HuH-7 (cell line): ENCODE results near the gene KAT6B.

Source experiments
- DNase-seq: peaks from one replicate; pipeline ENCODE4 v3.0.0; 2011; ENCODE audit warnings: low spot score

The KAT6B gene

GRCh38 chr10:74987339-74988053 is 161.1 kb downstream of the KAT6B start:
- no peak for DNase-seq

DNA sequence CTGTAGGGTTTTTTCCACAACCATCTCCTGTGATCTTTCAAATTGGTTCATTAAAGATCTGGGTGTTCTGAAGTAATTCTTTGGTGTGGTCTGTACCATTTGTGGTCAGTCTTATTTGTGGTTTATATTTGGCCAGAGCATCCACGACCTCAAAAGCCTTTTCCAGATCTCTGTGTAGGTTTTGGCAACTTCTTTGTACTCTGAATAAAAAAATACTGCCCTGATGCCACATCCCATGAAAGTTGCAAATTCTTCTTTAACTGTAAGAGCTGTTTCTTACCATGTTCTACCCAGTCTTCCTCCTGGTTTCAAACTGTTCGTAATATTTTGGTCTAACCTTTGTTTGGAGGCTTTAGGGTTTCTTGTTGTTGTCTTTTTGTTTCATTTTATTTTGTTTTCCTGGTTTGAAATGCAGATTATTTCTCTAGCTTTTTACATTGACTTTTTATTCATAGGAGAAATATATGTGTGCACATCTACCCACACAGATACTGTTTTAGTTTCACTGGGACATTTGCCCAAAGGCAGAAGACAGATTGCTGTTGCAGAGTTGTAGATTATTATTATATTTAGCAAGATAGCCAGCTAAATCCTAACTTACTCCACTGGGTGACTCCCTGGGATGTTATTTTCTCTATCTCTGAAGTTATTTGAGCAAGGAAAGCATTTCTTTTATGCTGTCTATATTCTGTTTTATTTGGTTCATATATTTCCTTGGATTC is 161.8 kb downstream of the KAT6B start:
- DNase-seq, result no peak

DNA sequence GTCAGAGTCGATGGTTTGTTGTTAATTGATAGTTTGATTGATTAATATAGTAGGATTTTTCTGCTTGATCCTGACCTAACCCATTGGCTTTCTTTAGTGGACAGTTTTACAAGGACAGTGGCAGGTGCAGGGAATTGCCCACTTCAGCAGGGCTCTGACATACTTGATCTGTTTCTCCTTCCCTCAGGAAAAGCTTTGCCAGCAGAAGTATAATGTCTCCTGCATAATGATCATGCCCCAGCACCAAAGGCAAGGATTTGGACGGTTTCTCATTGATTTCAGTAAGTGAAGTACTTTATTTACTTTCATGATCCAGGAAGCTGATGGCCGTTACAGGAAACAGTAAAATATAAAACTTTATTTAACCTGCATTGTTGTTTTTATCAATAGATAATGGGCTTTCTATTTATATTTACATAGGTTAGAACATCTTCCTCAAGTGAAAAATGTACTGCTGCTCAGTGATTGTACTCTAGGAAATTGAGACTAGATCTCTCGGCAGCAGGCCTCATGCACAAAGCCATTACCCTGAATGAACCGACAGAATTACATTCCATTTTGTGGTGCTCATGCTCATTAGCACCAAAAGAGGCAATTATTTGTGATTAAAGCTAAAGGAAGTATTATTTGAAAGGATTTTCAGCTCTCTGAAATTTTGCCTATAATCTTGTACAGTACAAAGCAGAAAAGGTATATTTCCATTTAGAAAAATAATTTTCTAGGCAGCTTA is 162.6 kb downstream of the KAT6B start:
- no peak for DNase-seq

DNA sequence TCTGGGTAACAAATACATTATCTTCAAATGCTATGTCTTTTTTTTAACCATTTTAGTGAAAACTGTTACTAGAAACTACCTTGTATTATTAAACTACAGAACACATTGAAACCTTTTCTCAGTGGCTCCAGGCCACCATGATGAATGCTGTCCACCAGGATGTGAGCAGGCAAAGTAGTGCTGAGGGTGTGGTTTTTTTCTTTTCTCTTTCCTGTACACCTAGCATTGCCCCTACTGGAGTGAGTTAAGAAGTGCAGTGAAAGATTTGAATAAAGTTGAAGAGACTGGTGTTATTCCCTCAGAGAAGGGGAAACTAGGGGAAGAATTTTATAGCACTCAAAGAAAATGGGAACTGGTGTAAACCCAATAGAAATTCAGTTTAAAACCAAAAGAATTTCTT is 165.0 kb downstream of the KAT6B start:
- DNase-seq, result peak; percentile 49

DNA sequence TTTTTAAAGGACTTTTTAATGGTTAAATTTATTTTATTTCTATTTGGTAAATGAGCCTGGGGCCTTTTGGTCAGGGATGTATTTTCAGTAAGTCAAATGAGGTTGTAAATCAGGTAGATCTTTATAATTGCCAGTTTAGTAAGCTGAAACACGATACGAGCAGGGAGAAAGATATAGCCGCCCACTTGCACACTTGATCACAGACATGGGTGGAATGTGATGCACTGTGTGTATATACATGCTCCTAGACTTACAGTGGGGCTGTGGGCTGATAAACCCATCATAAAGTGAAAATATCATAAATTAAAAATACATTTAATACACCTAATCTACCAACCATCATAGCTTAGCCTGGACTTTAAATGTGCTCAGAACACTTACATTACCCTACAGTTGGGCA is 165.7 kb downstream of the KAT6B start:
- DNase-seq, result no peak

DNA sequence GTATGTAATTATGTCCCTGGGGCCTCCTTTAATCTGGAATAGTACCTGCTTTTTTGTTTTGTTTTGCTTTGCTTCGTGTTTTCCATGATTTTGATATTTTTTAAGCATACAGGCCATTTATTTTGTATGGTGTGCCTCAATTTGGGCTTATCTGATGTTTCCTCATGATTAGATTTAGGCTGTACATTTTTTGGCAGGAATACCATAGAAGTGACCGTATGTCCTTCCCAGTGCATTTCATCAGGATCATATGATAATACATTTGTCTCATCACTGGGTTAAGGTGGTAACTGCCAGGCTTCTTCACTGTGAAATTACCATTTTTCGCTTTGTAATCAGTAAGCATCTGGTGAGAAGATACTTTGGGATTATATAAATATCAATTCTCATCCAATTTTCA is 167.2 kb downstream of the KAT6B start:
- no peak for DNase-seq

GRCh38 chr10:74994854-74995253 is 168.5 kb downstream of the KAT6B start:
- no peak for DNase-seq

DNA sequence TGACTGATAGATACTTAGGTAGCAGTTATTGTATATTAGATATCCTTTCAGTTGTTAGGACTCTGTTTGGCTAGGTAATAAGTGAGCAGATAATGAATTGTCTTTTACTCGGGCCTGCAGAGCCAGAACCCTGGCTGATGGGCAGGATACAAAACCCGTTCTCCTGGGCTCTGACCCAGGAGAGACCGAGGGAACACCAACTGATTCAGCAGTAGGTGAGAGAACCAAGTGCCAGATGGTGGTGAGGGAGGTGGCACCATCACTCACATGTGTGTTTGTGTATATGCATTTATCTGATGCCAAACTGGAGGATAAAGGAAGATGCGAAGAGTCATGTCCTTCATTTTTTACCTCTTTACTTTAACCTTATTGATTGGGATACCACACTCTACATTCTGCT is 169.4 kb downstream of the KAT6B start:
- DNase-seq, result no peak

- DNase-seq, result no peak
Observed at GRCh38 chr10:74997163-74997562, 170.8 kb downstream of the KAT6B start.

GRCh38 chr10:75000748-75001321 is 174.4 kb downstream of the KAT6B start:
- DNase-seq, result no peak

DNA sequence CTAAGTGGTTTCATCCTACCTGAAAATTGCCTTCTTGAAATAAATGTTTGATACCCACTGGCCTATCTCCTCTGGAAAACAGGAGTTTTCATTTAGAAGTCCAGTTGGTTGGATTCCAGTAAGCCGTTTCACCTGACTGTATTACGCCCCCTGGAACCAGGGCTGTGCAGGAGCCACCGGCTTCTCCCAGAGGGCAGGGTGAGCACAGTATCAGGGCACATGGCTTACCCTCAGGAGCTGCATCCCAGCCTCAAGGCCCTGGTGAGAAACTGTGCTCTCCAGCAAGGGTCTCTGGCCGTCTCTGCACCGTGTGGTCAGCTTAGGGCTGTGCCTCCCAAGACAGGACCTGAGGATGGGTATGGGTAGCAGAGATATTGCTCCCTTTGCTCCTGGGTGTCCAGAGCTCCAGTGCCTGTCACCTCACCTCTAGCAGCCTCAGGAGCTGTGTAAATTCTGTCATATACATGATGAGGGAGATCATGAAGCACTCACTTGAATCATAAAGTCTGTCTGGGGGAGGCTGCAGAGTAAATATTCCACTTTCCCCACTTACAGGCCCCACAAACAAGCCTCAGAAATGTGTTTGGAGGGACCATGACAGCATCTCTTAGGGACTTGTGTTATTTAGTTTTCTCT is 175.4 kb downstream of the KAT6B start:
- no peak for DNase-seq

- no peak for DNase-seq
Observed at GRCh38 chr10:75002351-75002725, 175.9 kb downstream of the KAT6B start.

DNA sequence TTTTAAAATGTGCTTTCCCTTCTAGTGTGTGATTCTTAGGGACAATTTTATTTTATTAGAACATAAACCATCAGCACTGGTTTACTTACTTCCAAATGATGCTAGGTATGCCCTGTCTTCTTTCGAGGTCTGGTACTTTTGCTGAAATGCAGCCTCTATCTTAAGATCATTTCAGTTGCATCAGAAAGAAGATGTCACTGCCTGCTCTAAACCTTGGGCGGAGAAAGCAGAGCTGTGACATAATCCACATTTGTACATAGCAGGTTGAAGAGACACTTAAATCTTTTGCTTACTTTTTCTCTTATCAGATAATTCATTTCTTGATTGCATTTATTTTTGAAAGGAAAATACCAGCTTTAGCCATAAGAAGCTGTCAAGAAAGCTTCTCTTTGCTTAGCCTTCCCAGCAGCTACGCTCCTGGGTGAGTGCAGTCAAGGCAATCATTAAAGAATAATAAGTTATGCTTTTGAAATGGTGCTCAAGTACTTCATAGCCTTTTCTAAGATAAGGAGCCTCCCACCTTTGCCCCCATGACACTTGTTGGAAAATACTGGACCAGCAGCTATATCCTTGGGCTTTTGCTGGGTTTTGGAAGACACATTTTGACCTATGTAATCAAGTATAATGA is 176.7 kb downstream of the KAT6B start:
- no peak for DNase-seq

- DNase-seq, result no peak
Observed at GRCh38 chr10:75003891-75004290, 177.5 kb downstream of the KAT6B start.

- DNase-seq, result no peak
Observed at GRCh38 chr10:75007646-75008045, 181.2 kb downstream of the KAT6B start.

GRCh38 chr10:75008952-75009351 is 182.6 kb downstream of the KAT6B start:
- DNase-seq, result no peak

DNA sequence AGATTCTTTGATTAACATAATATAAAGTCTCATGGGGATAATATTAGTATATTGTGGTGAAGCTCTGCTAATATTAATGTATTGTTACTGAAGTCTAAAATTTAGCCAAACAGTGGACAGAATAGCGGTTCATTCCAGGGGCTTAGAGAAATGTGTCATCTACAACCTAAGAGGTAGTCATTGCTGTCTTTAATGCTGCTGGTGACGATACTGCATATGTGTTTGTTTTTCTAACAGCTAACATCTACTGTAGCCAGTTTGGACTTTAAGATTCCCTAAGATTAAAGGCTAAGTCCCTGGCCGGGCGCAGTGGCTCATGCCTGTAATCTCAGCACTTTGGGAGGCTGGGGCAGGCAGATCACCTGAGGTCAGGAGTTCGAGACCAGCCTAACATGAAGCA is 183.0 kb downstream of the KAT6B start:
- DNase-seq, result no peak

DNA sequence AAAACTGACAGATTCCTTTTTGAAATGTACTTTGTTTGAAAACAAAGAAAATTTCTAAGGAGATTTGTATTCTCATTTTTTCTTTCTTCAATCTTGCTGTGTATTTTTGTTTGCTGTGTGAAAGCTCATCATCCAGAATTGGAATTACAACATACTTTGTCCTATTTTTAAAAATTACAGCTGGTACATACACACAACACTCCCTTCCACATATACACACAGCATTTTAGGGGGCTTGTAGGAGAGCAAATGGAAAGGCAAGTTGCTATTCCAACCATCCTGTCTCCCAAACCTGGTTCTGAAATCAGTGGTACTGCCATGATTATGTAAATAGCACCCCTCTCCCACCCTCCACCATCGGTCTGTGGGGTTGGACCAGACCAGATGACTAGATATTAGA is 184.0 kb downstream of the KAT6B start:
- DNase-seq, result no peak

GRCh38 chr10:75011221-75011620 is 184.8 kb downstream of the KAT6B start:
- DNase-seq, result no peak

DNA sequence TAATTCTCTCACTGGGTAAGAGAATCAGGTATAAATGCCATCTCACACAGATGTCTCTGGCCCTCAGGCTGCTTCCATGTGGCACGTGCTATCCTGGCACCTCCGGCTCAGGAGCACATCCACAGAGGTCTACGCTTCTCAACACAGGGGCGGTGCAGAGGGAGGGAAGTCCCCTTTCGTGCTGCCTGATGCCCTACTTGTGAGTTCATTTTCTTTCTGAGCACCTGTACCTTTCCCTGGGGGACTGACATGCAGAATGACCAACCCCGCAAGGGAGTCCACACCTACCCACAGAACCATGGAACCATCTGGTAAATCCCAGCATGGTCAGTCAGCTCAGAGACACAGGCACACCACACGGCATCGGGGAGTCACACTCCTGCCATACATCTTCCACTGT is 186.1 kb downstream of the KAT6B start:
- no peak for DNase-seq

GRCh38 chr10:75013007-75013406 is 186.6 kb downstream of the KAT6B start:
- DNase-seq, result no peak

- DNase-seq, result no peak
Observed at GRCh38 chr10:75013522-75013921, 187.1 kb downstream of the KAT6B start.
